Measurements from ENCODE around the gene SHOC2. TPM values are rescaled to one million over a fixed set of nuclear protein-coding genes. Genes with fewer than 3 reads are reported as not detected.

The SHOC2 gene
- polyA plus RNA-seq, 1 donor from 2014 or later, result 46.0 TPM

DNA sequence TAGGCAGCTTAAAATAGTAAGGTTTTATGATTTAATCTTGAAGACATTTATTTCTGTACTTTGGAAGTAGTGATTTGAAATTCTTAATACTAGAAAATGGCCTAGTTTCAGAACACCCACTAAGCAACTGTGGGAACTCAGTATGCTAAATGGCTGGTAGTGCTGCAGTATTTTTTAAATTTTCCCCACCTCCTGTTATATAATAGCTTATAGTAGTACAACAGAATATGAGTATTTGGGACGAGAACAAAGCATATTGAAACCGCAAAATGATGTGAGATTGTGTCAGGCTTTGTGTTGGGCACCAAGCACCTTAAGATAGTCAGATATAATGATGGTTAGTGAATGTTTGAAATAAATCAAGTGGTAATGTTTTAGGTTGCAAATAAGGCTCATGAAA, 8.1 kb downstream of the SHOC2 start (continued):
- TF ChIP-seq TAF1 (IDR thresholded peaks at IDR 0.05; ENCODE audit: low read depth) (no peak), RAD21 (conservative IDR thresholded peaks at IDR 0.05) (no peak)

DNA sequence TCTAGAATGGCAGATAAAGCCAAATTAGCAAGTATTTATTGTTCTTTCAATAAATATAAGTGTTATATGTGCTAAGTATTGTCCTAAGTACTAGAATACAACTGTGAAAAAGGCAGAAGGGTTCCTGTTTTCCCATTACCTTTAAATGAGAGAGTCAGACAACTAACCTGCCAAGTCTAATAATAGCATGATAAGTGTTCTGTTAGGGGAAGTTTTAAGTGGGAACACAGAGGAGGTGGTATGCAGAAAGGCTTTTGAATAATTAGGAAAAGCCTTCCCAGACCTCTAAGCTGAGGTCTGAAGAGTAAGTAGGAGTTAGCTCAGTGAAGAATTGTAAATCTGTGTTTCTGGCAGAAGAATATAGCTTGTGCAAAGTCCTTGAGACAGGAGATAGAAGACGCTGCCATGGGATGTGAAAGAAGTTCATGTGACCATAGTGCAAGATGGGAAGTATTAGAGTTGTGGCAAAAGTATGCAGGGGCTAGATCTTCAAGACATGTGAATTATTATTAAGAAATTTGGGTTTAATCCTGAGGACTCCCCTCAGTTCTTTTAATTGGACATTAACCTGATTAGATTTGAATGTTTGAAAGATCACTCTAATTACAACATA, 12.5 kb downstream of the SHOC2 start:
- H3K9ac ChIP-seq (ENCODE audit: low read length), result no peak overlapping the region
- no peaks in the 10 kb centered on the region for H3K36me3 ChIP-seq (ENCODE audit: insufficient read depth, low read length)
- no peaks in the 10 kb centered on the region for H3K9me3 ChIP-seq (ENCODE audit: low read length)
- H3K79me2 ChIP-seq (replicated peaks; ENCODE audit: insufficient read depth, low read length), result peaks cover 95% of the 10 kb centered on the region
- H3F3A ChIP-seq (ENCODE audit: insufficient read depth, low read length, poor library complexity, severe bottlenecking), result no peaks in the 10 kb centered on the region
- H4K20me1 ChIP-seq (ENCODE audit: insufficient read depth), result peaks cover 7% of the 10 kb centered on the region
- no peaks in the 10 kb centered on the region for H3K27me3 ChIP-seq (ENCODE audit: insufficient read depth, low read depth, low read length)
- no peak overlapping the region for H3K27ac ChIP-seq (ENCODE audit: low read length)
- no peak overlapping the region for H2AFZ ChIP-seq (ENCODE audit: low read depth, low read length)
- H3K4me3 ChIP-seq (ENCODE audit: low read length), result no peak overlapping the region
- no peaks in the 10 kb centered on the region for H3K9me2 ChIP-seq (ENCODE audit: insufficient read depth, low read length)
- TF ChIP-seq SMC3 (conservative IDR thresholded peaks at IDR 0.05; ENCODE audit: poor library complexity) (no peak), POLR2AphosphoS5 (IDR thresholded peaks at IDR 0.05) (no peak), MXI1 (conservative IDR thresholded peaks at IDR 0.05; ENCODE audit: poor library complexity, severe bottlenecking) (no peak), TAF1 (IDR thresholded peaks at IDR 0.05; ENCODE audit: low read depth) (no peak), RAD21 (conservative IDR thresholded peaks at IDR 0.05) (no peak), EP300 (conservative IDR thresholded peaks at IDR 0.05; ENCODE audit: poor library complexity, severe bottlenecking) (no peak), EZH2 (IDR thresholded peaks at IDR 0.05; ENCODE audit: borderline replicate concordance, insufficient read depth, low read length, poor library complexity, severe bottlenecking) (no peak)
- TF ChIP-seq, protein P1, sequence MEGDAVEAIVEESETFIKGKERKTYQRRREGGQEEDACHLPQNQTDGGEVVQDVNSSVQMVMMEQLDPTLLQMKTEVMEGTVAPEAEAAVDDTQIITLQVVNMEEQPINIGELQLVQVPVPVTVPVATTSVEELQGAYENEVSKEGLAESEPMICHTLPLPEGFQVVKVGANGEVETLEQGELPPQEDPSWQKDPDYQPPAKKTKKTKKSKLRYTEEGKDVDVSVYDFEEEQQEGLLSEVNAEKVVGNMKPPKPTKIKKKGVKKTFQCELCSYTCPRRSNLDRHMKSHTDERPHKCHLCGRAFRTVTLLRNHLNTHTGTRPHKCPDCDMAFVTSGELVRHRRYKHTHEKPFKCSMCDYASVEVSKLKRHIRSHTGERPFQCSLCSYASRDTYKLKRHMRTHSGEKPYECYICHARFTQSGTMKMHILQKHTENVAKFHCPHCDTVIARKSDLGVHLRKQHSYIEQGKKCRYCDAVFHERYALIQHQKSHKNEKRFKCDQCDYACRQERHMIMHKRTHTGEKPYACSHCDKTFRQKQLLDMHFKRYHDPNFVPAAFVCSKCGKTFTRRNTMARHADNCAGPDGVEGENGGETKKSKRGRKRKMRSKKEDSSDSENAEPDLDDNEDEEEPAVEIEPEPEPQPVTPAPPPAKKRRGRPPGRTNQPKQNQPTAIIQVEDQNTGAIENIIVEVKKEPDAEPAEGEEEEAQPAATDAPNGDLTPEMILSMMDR (IDR thresholded peaks at IDR 0.05; ENCODE audit: poor library complexity, severe bottlenecking), result no peak
- TF ChIP-seq, protein P2, sequence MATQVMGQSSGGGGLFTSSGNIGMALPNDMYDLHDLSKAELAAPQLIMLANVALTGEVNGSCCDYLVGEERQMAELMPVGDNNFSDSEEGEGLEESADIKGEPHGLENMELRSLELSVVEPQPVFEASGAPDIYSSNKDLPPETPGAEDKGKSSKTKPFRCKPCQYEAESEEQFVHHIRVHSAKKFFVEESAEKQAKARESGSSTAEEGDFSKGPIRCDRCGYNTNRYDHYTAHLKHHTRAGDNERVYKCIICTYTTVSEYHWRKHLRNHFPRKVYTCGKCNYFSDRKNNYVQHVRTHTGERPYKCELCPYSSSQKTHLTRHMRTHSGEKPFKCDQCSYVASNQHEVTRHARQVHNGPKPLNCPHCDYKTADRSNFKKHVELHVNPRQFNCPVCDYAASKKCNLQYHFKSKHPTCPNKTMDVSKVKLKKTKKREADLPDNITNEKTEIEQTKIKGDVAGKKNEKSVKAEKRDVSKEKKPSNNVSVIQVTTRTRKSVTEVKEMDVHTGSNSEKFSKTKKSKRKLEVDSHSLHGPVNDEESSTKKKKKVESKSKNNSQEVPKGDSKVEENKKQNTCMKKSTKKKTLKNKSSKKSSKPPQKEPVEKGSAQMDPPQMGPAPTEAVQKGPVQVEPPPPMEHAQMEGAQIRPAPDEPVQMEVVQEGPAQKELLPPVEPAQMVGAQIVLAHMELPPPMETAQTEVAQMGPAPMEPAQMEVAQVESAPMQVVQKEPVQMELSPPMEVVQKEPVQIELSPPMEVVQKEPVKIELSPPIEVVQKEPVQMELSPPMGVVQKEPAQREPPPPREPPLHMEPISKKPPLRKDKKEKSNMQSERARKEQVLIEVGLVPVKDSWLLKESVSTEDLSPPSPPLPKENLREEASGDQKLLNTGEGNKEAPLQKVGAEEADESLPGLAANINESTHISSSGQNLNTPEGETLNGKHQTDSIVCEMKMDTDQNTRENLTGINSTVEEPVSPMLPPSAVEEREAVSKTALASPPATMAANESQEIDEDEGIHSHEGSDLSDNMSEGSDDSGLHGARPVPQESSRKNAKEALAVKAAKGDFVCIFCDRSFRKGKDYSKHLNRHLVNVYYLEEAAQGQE (IDR thresholded peaks at IDR 0.05; ENCODE audit: borderline replicate concordance), result no peak
- no peak overlapping the region for H3K4me2 ChIP-seq (ENCODE audit: low read length)

DNA sequence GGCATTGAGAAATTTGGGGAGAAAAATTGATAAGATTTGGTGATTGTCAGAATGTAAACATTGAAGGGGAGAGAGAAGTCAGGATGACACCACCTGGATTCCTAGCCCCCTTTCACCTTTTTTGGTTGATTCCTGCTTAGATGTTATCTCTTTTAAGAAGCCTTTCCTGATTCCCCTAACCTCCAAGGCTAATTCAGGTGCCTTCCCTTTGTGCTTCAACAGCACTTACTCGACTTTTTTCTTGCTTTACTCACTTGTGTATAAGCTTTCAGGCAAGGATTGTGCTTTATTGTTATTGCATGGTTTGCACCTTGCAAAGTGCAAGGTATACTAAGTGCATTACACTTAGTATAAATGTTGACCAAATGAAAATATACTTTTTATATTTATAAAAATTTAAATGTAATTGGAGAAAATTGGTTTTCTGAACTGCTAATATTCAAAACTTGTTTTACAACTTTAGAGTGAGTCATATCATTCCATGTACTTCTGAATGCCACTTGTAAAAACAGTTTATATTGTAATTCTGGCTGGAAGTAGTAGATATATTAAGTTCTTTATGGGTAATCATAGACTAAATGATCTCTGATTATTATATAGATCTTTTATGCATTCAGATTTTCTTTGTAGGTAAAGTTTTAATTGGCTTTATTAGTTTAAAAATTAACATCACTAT, 13.2 kb downstream of the SHOC2 start:
- Histone ChIP-seq H4K20me1 (ENCODE audit: insufficient read depth) (peaks cover 7% of the 10 kb centered on the region), H3K9ac (ENCODE audit: low read length) (no peak overlapping the region), H3K4me3 (ENCODE audit: low read length) (no peak overlapping the region), H3K36me3 (ENCODE audit: insufficient read depth, low read length) (no peaks in the 10 kb centered on the region), H3K4me2 (ENCODE audit: low read length) (no peak overlapping the region), H3K27ac (ENCODE audit: low read length) (no peak overlapping the region), H3K9me3 (ENCODE audit: low read length) (no peaks in the 10 kb centered on the region), H2AFZ (ENCODE audit: low read depth, low read length) (no peak overlapping the region), H3K9me2 (ENCODE audit: insufficient read depth, low read length) (no peaks in the 10 kb centered on the region), H3K79me2 (replicated peaks; ENCODE audit: insufficient read depth, low read length) (peaks cover 93% of the 10 kb centered on the region), H3F3A (ENCODE audit: insufficient read depth, low read length, poor library complexity, severe bottlenecking) (no peaks in the 10 kb centered on the region), H3K27me3 (ENCODE audit: insufficient read depth, low read depth, low read length) (no peaks in the 10 kb centered on the region)
- TF ChIP-seq MXI1 (conservative IDR thresholded peaks at IDR 0.05; ENCODE audit: poor library complexity, severe bottlenecking), result no peak
- TF ChIP-seq TAF1 (IDR thresholded peaks at IDR 0.05; ENCODE audit: low read depth), result no peak
- TF ChIP-seq EZH2 (IDR thresholded peaks at IDR 0.05; ENCODE audit: borderline replicate concordance, insufficient read depth, low read length, poor library complexity, severe bottlenecking), result no peak
- TF ChIP-seq SMC3 (conservative IDR thresholded peaks at IDR 0.05; ENCODE audit: poor library complexity), result no peak
- no peak for TF ChIP-seq RAD21 (conservative IDR thresholded peaks at IDR 0.05)
- no peak for TF ChIP-seq EP300 (conservative IDR thresholded peaks at IDR 0.05; ENCODE audit: poor library complexity, severe bottlenecking)
- no peak for TF ChIP-seq POLR2AphosphoS5 (IDR thresholded peaks at IDR 0.05)
- TF ChIP-seq, protein P1 (IDR thresholded peaks at IDR 0.05; ENCODE audit: poor library complexity, severe bottlenecking), result no peak
- TF ChIP-seq, protein P2 (IDR thresholded peaks at IDR 0.05; ENCODE audit: borderline replicate concordance), result no peak
